ENCODE results near the gene IMMP2L.

- TF ChIP-seq POLR2AphosphoS5 (IDR thresholded peaks at IDR 0.05; ENCODE audit: low read depth, low read length) (no peak), ATF2 (IDR thresholded peaks at IDR 0.05; ENCODE audit: low read length) (no peak), POLR2A (IDR thresholded peaks at IDR 0.05; ENCODE audit: control extremely low read depth in 1 of 2, low read depth in 2 of 2, low read length in 2 of 2) (no peak), CEBPB (IDR thresholded peaks at IDR 0.05; ENCODE audit: low read depth, low read length) (no peak), TCF12 (IDR thresholded peaks at IDR 0.05; ENCODE audit: low read depth, low read length) (no peak), JUND (IDR thresholded peaks at IDR 0.05; ENCODE audit: low read length) (no peak), CHD1 (IDR thresholded peaks at IDR 0.05; ENCODE audit: low read depth, low read length) (no peak), RXRA (IDR thresholded peaks at IDR 0.05; ENCODE audit: insufficient read depth, low read depth, low read length) (no peak), CTCF (IDR thresholded peaks at IDR 0.05; ENCODE audit: control extremely low read depth in 1 of 3, insufficient read depth in 1 of 3, low read depth in 1 of 3, low read length in 3 of 3) (no peak), CBX8 (IDR thresholded peaks at IDR 0.05; ENCODE audit: borderline replicate concordance, low read depth, low read length) (no peak), SUZ12 (IDR thresholded peaks at IDR 0.05; ENCODE audit: low read length) (no peak), SRF (IDR thresholded peaks at IDR 0.05; ENCODE audit: low read depth, low read length) (no peak), KDM5A (IDR thresholded peaks at IDR 0.05; ENCODE audit: low read length) (no peak)
Observed at GRCh38 chr7:111043561-111043960, 518.7 kb downstream of the IMMP2L start.

All from H1 (cell line).